Panc1 (cell line): ENCODE measurements around the gene CNGA3. TPM values are rescaled to one million over a fixed set of nuclear protein-coding genes. Genes with fewer than 3 reads are reported as not detected.

Experiments
- ATAC-seq: fragments of 200-7000 bp; cut with Tn5 transposase; 2 replicates; pipeline ENCODE4 v1.9.1; 2020; ENCODE audit warnings: mild to moderate bottlenecking, moderate library complexity
- BruUV-seq: library from RNA; stranded (reverse); fragments of 400-500 nt; replicated peaks from 2 replicates; lab custom pipeline; 2021; lab: Mats Ljungman, UMichigan
- CTCF ChIA-PET: fragments of 300-600 bp; sonication (Branson Sonifier 250); formaldehyde crosslinking; loops from one replicate; lab custom pipeline; 2022; ENCODE audit warnings: antibody characterized with exemption; lab: Charles Lee
- POLR2A ChIA-PET: fragments of 300-600 bp; sonication (Branson Sonifier 250); formaldehyde crosslinking; loops from one replicate; lab custom pipeline; 2022; ENCODE audit warnings: antibody characterized with exemption; lab: Charles Lee
- DNase-seq: peaks from one replicate; pipeline ENCODE4 v3.0.0-alpha.2; 2010; ENCODE audit warnings: low read depth, low spot score
- H3K27ac ChIP-seq: 2 replicates; pipeline ENCODE4 v1.5.1; 2011; ENCODE audit warnings: mild to moderate bottlenecking, low read length, inconsistent platforms
- H3K27me3 ChIP-seq: fragments of 200-500 bp; sonication (Bioruptor generic); 2 replicates; pipeline ENCODE4 v1.6.0; 2014; ENCODE audit warnings: low read length, inconsistent platforms; ENCODE audit not compliant: control insufficient read depth, insufficient read depth
- H3K36me3 ChIP-seq: fragments of 200-500 bp; sonication (Bioruptor generic); 2 replicates; pipeline ENCODE4 v1.5.1; 2014; ENCODE audit warnings: inconsistent platforms, mild to moderate bottlenecking, low read length, moderate library complexity; ENCODE audit not compliant: control insufficient read depth, insufficient read depth
- H3K4me1 ChIP-seq: 2 replicates; pipeline ENCODE4 v1.5.1; 2011; ENCODE audit warnings: inconsistent platforms, mild to moderate bottlenecking, low read length, moderate library complexity; ENCODE audit not compliant: control insufficient read depth, insufficient read depth
- H3K4me3 ChIP-seq, 2 experiments: 2 replicates each; pipeline ENCODE4 v1.5.1; 2011 to 2012; ENCODE audit warnings: low read depth in 2 of 2, low read length in 2 of 2, mild to moderate bottlenecking in 2 of 2, inconsistent platforms in 1 of 2, moderate library complexity in 1 of 2
- H3K9me3 ChIP-seq: fragments of 200-500 bp; sonication (Bioruptor generic); 2 replicates; pipeline ENCODE4 v1.5.1; 2014; ENCODE audit warnings: low read depth, mild to moderate bottlenecking, inconsistent platforms, low read length, moderate library complexity; ENCODE audit not compliant: control insufficient read depth, insufficient read depth
- POLR2AphosphoS5 ChIP-seq: IDR thresholded peaks from 2 replicates; pipeline ENCODE4 v1.6.1; 2012; ENCODE audit warnings: mild to moderate bottlenecking, low read depth, low read length, moderate library complexity
- SIN3A ChIP-seq: IDR thresholded peaks from 2 replicates; pipeline ENCODE4 v1.6.1; 2012; ENCODE audit warnings: low read depth, mild to moderate bottlenecking, low read length, moderate library complexity, borderline replicate concordance; ENCODE audit not compliant: insufficient read depth
- TCF7L2 ChIP-seq: IDR thresholded peaks from 2 replicates; pipeline ENCODE4 v1.6.1; 2011; ENCODE audit warnings: mild to moderate bottlenecking, low read depth, low read length, inconsistent platforms
- in situ Hi-C: cut with HindIII; loops from 2 replicates; pipeline ENCODE4 v1.10.0; 2016; ENCODE audit warnings: low sequenced_read_pairs, low pct_unique_long_range_greater_than_20kb
- intact Hi-C: fragments of 100-400 bp; cut with micrococcal nuclease; formaldehyde crosslinking; loops from one replicate; pipeline ENCODE4 v1.10.0; 2022; ENCODE audit not compliant: unreplicated experiment
- total RNA-seq: library from RNA; stranded (reverse); gene quantifications from one replicate; pipeline ENCODE4 v1.2.1, GENCODE V29; 2021; ENCODE audit not compliant: unreplicated experiment
- TF ChIP-seq, protein P1 (sequence below), 2 experiments: IDR thresholded peaks; 2 replicates each; pipeline ENCODE4 v1.6.1; 2011 to 2012; ENCODE audit warnings: low read depth in 2 of 2, control low read depth in 1 of 2, low read length in 1 of 2, mild to moderate bottlenecking in 1 of 2, moderate library complexity in 1 of 2; ENCODE audit not compliant: insufficient read depth in 1 of 2
- TF ChIP-seq, protein P2 (sequence below): fragments of 450-650 bp; IDR thresholded peaks from 2 replicates; pipeline ENCODE4 v1.5.1; 2017; ENCODE audit warnings: mild to moderate bottlenecking

Gene CNGA3
- total RNA-seq, 1 experiment from 2014 or later, result not detected

DNA sequence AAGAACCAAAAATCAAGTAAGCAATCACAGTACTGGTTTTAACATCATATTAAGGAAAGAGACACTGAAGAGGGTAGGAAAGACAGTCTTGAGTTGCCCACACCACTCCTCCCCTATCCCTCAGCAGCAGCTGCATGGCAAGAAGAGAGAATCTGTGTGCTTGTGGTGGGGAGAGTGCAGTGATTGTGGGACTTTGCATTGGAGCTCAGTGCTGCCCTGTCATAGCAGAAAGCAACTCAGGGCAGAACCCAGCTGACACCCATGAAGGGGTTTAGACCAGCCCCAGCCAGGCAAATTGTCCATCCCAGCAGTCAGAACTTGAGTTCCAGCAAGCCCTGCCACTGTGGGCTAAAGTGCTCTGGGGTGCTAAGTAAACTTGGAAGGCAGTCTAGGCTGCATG, 57.6 kb downstream of the CNGA3 start:
- Histone ChIP-seq H3K4me1 (no peaks in the 10 kb centered on the region), H3K36me3 (no peaks in the 10 kb centered on the region), H3K27ac (no peak overlapping the region), H3K4me3 (no peak overlapping the region), H3K27me3 (peaks cover 18% of the 10 kb centered on the region), H3K9me3 (no peaks in the 10 kb centered on the region)
- DNase-seq (no peak), ATAC-seq (no peak)
- ChIA-PET CTCF (no interaction called here), POLR2A (no interaction called here)
- intact Hi-C loops (no loop called here), in situ Hi-C loops (no loop called here)
- BruUV-seq, result no TSS peak
- no peak for TF ChIP-seq POLR2AphosphoS5
- TF ChIP-seq, protein P1, sequence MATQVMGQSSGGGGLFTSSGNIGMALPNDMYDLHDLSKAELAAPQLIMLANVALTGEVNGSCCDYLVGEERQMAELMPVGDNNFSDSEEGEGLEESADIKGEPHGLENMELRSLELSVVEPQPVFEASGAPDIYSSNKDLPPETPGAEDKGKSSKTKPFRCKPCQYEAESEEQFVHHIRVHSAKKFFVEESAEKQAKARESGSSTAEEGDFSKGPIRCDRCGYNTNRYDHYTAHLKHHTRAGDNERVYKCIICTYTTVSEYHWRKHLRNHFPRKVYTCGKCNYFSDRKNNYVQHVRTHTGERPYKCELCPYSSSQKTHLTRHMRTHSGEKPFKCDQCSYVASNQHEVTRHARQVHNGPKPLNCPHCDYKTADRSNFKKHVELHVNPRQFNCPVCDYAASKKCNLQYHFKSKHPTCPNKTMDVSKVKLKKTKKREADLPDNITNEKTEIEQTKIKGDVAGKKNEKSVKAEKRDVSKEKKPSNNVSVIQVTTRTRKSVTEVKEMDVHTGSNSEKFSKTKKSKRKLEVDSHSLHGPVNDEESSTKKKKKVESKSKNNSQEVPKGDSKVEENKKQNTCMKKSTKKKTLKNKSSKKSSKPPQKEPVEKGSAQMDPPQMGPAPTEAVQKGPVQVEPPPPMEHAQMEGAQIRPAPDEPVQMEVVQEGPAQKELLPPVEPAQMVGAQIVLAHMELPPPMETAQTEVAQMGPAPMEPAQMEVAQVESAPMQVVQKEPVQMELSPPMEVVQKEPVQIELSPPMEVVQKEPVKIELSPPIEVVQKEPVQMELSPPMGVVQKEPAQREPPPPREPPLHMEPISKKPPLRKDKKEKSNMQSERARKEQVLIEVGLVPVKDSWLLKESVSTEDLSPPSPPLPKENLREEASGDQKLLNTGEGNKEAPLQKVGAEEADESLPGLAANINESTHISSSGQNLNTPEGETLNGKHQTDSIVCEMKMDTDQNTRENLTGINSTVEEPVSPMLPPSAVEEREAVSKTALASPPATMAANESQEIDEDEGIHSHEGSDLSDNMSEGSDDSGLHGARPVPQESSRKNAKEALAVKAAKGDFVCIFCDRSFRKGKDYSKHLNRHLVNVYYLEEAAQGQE (IDR thresholded peaks at IDR 0.05; ENCODE audit: insufficient read depth in 1 of 2, low read depth in 2 of 2, low read length in 1 of 2), result no peak
- no peak for TF ChIP-seq TCF7L2
- TF ChIP-seq, protein P2, sequence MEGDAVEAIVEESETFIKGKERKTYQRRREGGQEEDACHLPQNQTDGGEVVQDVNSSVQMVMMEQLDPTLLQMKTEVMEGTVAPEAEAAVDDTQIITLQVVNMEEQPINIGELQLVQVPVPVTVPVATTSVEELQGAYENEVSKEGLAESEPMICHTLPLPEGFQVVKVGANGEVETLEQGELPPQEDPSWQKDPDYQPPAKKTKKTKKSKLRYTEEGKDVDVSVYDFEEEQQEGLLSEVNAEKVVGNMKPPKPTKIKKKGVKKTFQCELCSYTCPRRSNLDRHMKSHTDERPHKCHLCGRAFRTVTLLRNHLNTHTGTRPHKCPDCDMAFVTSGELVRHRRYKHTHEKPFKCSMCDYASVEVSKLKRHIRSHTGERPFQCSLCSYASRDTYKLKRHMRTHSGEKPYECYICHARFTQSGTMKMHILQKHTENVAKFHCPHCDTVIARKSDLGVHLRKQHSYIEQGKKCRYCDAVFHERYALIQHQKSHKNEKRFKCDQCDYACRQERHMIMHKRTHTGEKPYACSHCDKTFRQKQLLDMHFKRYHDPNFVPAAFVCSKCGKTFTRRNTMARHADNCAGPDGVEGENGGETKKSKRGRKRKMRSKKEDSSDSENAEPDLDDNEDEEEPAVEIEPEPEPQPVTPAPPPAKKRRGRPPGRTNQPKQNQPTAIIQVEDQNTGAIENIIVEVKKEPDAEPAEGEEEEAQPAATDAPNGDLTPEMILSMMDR, result no peak
- no peak for TF ChIP-seq SIN3A

DNA sequence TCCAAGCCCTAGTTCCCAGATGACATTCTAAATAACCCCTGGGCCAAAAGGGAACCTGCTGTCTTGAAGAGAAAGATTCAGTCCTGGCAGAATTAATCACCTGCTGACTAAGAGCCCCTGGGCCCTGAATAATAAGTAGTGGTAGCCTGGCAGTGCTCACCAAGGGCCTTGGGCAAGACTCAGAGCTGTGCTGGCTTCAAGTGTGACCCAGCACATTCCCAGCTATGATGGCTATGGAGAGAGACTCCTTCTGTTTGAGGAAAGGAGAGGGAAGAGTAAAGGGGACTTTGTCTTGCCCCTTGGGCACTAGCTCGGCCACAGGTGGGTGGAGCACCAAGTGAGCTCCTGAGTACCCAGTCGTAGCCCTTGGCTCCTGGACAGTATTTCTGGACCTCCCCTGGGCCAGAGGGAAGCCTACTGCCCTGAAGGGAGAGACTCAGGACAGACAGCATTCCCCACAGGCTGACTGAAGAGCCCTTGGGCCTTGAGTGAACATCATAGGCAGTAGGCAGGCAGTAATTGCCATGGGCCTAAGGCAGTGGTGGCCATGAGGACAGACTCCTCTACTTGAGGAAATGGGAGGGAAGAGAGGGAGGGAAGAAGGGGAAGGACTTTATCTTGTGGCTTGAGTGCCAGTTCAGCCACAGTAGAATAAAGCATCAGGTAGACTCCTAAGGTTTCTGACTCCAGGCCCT, 58.4 kb downstream of the CNGA3 start:
- CTCF ChIA-PET, result no interaction called here
- POLR2A ChIA-PET, result no interaction called here

More for the DNA sequence above, 58.4 kb downstream of the CNGA3 start:
- TF ChIP-seq POLR2AphosphoS5, result no peak
- TF ChIP-seq, protein P1 (IDR thresholded peaks at IDR 0.05; ENCODE audit: insufficient read depth in 1 of 2, low read depth in 2 of 2, low read length in 1 of 2), result no peak
- TF ChIP-seq, protein P2, result no peak
- TF ChIP-seq TCF7L2, result no peak
- no peak for TF ChIP-seq SIN3A
- ATAC-seq (no peak), DNase-seq (no peak)
- no peak overlapping the region for H3K4me3 ChIP-seq
- H3K27ac ChIP-seq, result no peak overlapping the region
- intact Hi-C loops, result no loop called here
- no peaks in the 10 kb centered on the region for H3K4me1 ChIP-seq
- peaks cover 16% of the 10 kb centered on the region for H3K27me3 ChIP-seq
- H3K36me3 ChIP-seq, result no peaks in the 10 kb centered on the region
- in situ Hi-C loops, result no loop called here
- no TSS peak for BruUV-seq
- no peaks in the 10 kb centered on the region for H3K9me3 ChIP-seq
